Pancreas (tissue), 10 donors: ENCODE data around the gene IRAK1. TPM values are rescaled to one million over a fixed set of nuclear protein-coding genes. Genes with fewer than 3 reads are reported as not detected.

Source experiments
- ATAC-seq, 4 donors: fragments of 200-7000 bp; cut with Tn5 transposase; one replicate each; pipeline versions ENCODE4 v1.8.0 to v1.9.1; 2020; ENCODE audit warnings: mild to moderate bottlenecking in 4 of 4, moderate library complexity in 4 of 4
- DNase-seq, 6 donors: peaks; one replicate each; pipeline ENCODE4 v3.0.0-alpha.2; 2020
- FAIRE-seq: peaks from 2 replicates; lab custom pipeline; 2012; peaks lifted over from hg19 to GRCh38; lab: Jason Lieb, UNC
- H3K27ac ChIP-seq, 4 donors: fragments of 200-600 bp; sonication (generic); 1 replicate in 3 of 4; 2 replicates in 1 of 4; pipeline versions ENCODE4 v1.5.0 to v1.8.0; 2020
- H3K27me3 ChIP-seq, 4 donors: fragments of 200-600 bp; one replicate each; pipeline ENCODE4 v1.8.0; 2021
- H3K36me3 ChIP-seq, 3 donors: fragments of 200-600 bp; sonication (generic) in 1 of 3; one replicate each; pipeline versions ENCODE4 v1.5.0 to v1.8.0; 2020 to 2021
- H3K4me1 ChIP-seq, 3 donors: fragments of 200-600 bp; one replicate each; pipeline ENCODE4 v1.8.0; 2021
- H3K4me3 ChIP-seq, 4 donors: fragments of 200-600 bp; sonication (generic) in 2 of 4; one replicate each; pipeline versions ENCODE4 v1.5.0 to v1.8.0; 2020 to 2021
- H3K9me3 ChIP-seq, 4 donors: fragments of 200-600 bp; one replicate each; pipeline ENCODE4 v1.8.0; 2021
- WGBS, 2 donors: extraction: QIAGEN DNeasy Blood & Tissue Kit; methylation state at CpG; one replicate each; pipeline ENCODE4 v1.1.7; 2013; 5-methylcytosine and 5-hydroxymethylcytosine counted together
- intact Hi-C, 3 donors: fragments of 100-400 bp; cut with DNase I; formaldehyde crosslinking; loops; one replicate each; pipeline versions ENCODE4 v1.11.1 to v1.14.2; 2022
- polyA plus RNA-seq, 2 donors: library from polyadenylated mRNA; stranded (reverse); fragments of 200-250 nt; gene quantifications; one replicate each; pipeline ENCODE4 v1.2.3, GENCODE V29; 2013
- total RNA-seq, 6 donors: library from RNA; stranded (reverse); fragmentation: NEBNext Ultra II Directional in 4 of 6; extraction: Animal tissue kit (Norgen Biotek cat#: 25700) in 4 of 6; gene quantifications; one replicate each; pipeline versions ENCODE4 v1.2.1 to v1.2.4, GENCODE V29; 2021 to 2023
- TF ChIP-seq, protein P1 (sequence below), 4 donors: fragments of 200-600 bp; sonication (generic) in 3 of 4; IDR thresholded peaks; one replicate each; pipeline versions ENCODE4 v1.5.0 to v1.8.0; 2021; ENCODE audit warnings: antibody characterized with exemption in 4 of 4
- donor health status: healthy with polysubstance abuse.
- donor health status: DM: no; HTN: no; CAD: no; lungs with moderate emphysema.
- donor health status: DM: no; HTN: no; CAD: no.
- donor health status: control.
- donor health status: control.
- donor health status: Bipolar disorder and iron deficiency.
- donor health status: DM: yes; HTN: yes; CAD: no.
- donor health status: DM: no; HTN: no; CAD: no.
- donor health status: DM: no; HTN: no; CAD: no.
- donor health status: DM: yes; HTN: yes; CAD: no.

IRAK1 gene
- total and polyA plus RNA-seq, 8 donors, result 35.8 to 103 (median 60.4) TPM

DNA sequence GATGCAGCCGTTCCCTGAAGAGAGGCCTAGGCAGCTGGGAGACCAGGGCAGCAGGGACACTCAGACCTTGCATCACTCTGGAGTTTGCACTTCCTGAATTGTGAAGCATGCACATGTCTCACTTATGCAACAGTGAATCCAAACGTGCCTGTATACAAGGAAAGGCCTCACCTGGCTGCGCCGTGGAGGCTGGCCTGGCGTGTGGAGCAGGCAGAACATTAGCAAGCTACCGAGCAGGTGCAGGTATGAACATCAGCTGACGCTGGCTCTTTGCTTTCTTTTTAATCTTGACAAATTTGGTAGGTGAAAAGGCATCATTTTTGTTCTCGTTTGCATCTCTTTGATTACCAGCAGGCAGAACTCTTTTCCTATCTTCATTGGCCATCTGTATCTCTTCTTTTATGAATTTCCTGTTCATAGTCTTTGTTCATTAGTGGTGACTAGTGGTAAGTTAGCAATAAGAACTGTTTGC lies 37.1 kb upstream of the IRAK1 start:
- WGBS, 2 donors, result 38 to 57% methylated on average over 8 of the region's 8 CpGs
- Histone ChIP-seq H3K27me3 (no peaks in the 10 kb centered on the region), H3K4me1 (peaks cover 0 to 5% (median 0%) of the 10 kb centered on the region in 3 donors), H3K36me3 (no peaks in the 10 kb centered on the region), H3K9me3 (no peaks in the 10 kb centered on the region), H3K4me3 (no peak overlapping the region), H3K27ac (no peak overlapping the region)
- intact Hi-C loops, result no loop called here
- DNase-seq (peak in 1 of 6 donors; percentile 19), FAIRE-seq (no peak), ATAC-seq (peak; percentile 62 to 76 (median 70))
- TF ChIP-seq, protein P1, sequence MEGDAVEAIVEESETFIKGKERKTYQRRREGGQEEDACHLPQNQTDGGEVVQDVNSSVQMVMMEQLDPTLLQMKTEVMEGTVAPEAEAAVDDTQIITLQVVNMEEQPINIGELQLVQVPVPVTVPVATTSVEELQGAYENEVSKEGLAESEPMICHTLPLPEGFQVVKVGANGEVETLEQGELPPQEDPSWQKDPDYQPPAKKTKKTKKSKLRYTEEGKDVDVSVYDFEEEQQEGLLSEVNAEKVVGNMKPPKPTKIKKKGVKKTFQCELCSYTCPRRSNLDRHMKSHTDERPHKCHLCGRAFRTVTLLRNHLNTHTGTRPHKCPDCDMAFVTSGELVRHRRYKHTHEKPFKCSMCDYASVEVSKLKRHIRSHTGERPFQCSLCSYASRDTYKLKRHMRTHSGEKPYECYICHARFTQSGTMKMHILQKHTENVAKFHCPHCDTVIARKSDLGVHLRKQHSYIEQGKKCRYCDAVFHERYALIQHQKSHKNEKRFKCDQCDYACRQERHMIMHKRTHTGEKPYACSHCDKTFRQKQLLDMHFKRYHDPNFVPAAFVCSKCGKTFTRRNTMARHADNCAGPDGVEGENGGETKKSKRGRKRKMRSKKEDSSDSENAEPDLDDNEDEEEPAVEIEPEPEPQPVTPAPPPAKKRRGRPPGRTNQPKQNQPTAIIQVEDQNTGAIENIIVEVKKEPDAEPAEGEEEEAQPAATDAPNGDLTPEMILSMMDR (IDR thresholded peaks at IDR 0.05), result no peak

DNA sequence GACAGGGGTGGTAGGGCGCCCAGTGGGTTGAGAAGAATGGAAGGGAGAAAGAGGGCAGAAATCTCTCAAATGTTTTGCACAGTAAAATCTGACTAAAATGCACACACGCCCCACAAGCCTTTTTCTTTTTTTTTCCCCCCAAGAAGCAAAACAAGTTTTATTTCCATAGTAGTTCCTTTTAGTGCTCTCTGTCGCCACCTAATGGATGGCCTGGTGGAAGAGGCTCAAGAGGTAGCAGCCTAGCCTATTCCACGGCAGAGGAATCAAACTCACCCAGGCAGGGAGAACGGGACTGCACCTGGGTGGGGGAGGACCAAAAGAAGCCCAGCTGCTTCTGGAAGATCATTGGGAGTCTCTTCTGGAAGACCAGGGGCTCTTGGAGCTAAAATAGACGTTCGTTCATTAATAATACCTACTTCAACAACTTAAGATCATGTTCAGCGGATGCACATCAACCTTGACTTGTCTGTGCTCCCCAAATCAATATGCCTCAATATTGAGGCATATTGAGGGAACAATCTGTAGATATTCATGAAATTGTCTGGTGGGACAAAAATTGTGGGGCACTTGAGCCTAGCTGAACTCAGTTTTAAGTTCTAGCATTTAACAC lies 31.6 kb upstream of the IRAK1 start:
- Histone ChIP-seq H3K9me3 (no peaks in the 10 kb centered on the region), H3K36me3 (no peaks in the 10 kb centered on the region), H3K4me1 (peaks cover 0 to 11% (median 11%) of the 10 kb centered on the region in 3 donors), H3K4me3 (no peak overlapping the region), H3K27me3 (no peaks in the 10 kb centered on the region), H3K27ac (no peak overlapping the region)
- WGBS, 2 donors, result 32% methylated on average over 8 of the region's 8 CpGs
- FAIRE-seq (no peak), DNase-seq (peak in 5 of 6 donors; percentile 42 to 82 (median 71)), ATAC-seq (peak; percentile 65 to 85 (median 80))
- TF ChIP-seq, protein P1 (IDR thresholded peaks at IDR 0.05), result peak; percentile 46 to 69 (median 59)
- intact Hi-C loops, result no loop called here

DNA sequence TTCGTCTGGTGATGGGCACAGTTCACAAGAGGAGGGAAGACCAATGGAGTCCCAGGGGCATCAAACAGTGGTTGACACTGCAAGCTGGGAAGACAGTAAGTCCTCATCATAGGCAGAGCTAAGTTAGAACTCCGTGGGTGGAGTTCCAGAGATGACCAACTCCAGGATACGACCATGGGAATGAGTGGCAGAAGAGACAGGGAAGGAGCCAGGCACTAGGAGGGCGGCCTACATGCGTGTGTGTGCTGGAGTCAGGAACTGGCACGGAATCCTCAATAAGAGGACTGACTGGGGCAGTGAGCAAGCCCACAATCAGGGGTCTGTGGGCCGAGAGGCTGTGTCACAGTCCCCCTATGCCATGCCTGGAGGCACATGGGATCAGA lies 30.4 kb upstream of the IRAK1 start:
- WGBS, 2 donors, result 55 to 66% methylated on average over 7 of the region's 7 CpGs
- FAIRE-seq (no peak), DNase-seq (no peak), ATAC-seq (no peak)
- Histone ChIP-seq H3K4me1 (peaks cover 0 to 14% (median 11%) of the 10 kb centered on the region in 3 donors), H3K36me3 (no peaks in the 10 kb centered on the region), H3K27ac (no peak overlapping the region), H3K27me3 (no peaks in the 10 kb centered on the region), H3K4me3 (no peak overlapping the region), H3K9me3 (no peaks in the 10 kb centered on the region)
- intact Hi-C loops, result no loop called here
- TF ChIP-seq, protein P1 (IDR thresholded peaks at IDR 0.05), result no peak

DNA sequence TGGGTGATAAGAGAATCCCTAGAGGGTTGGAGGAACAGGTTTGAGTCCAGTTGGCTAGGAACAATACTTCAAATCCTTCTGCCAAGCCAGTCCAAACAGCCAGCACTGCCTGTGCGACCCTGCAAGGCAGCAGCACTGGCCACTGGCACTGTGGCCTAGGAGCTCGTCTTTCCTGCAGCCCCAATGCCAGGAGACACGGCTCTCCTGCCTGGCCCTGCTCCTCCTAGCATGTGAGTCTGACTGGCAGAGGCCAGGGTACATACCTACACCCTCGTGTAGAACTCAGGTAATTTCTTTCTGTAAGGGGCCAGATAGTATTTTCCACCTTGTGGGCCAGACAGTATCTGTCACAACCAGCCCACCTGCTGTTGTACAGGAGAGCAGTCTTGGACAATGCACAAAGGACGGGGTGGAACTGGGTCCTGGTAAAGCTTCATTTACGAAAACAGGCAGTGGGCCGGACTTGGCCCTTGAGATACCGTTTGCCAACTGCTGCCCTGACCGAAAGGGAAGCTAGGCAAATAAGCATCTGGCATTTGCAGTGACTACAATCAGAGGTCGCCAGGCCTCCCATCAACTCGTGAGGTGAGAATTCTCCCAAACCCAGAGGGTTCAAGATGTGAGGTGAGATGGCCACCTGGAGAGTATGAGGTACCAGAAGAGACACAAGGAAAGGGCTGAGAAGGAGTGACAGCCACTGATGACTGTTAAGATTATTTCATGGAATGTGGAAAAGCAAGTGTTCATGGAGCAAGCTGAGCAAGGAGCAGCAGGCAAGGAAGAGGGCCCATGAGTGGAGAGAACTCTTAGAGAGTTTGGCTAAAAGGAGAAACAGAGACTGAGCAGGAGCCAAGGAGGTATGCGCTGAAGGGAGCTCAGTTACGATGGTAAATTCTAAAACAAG lies 29.8 kb upstream of the IRAK1 start:
- H3K4me1 ChIP-seq, result peaks cover 0 to 14% (median 11%) of the 10 kb centered on the region in 3 donors
- H3K36me3 ChIP-seq, result no peaks in the 10 kb centered on the region
- ATAC-seq, result peak in 3 of 4 donors; percentile 18 to 29 (median 21)
- no peaks in the 10 kb centered on the region for H3K27me3 ChIP-seq
- no peak overlapping the region for H3K27ac ChIP-seq
- intact Hi-C loops, result no loop called here
- no peak for DNase-seq
- WGBS, 2 donors, result 23 to 38% methylated on average over 13 of the region's 13 CpGs
- FAIRE-seq, result no peak
- TF ChIP-seq, protein P1 (IDR thresholded peaks at IDR 0.05), result no peak
- H3K4me3 ChIP-seq, result no peak overlapping the region
- no peaks in the 10 kb centered on the region for H3K9me3 ChIP-seq
